ENCODE results near the gene EBPL. TPM values are rescaled to one million over a fixed set of nuclear protein-coding genes. Genes with fewer than 3 reads are reported as not detected.
"Not testable (repeated sequence)": the region's sequence is repeated elsewhere in the genome, so short reads cannot be mapped to it uniquely, and the experiment has no call there.

EBPL gene
- total RNA-seq, 2 donors from 2014 or later = 30.7 to 72.1 TPM

DNA sequence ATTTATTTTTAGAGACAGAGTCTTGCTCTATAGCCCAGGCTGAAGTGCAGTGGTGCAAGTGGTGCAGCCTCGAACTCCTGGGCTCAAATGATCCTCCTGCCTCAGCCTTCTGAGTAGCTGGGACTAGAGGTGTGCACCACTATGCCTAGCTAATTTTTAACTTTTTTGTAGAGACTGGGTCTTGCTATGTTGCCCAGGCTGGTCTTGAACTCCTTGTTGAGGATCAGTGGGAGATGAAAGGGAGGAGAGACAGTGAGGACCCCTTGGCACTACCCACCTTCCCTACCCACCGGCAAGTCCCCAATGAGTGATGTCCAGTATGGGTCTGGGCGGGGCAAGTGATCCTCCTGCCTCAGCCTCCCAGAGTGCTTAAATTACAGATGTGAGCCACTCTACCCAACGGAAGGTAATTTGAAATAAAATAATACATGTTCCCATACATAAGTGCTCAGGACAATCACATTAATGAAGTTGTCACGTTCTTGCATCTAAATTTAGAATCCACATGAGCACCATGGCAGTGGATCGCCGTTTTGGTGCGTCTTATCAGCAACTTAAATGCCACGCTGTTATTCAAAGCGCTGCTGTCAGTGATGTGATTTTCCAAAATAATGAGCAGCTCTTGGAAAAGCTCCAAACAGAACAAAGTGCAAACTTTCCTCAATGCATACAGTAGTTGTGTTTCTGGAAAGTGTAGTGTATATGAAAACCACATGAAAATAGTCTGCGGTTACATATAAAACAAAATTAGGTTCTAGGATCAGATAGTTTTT, 68.9 kb downstream of the EBPL start:
- no peaks in the 10 kb centered on the region for H3K36me3 ChIP-seq (replicated peaks in 1 of 2; ENCODE audit: insufficient read depth in 1 of 2, low read depth in 2 of 2)
- TF ChIP-seq, protein P1, sequence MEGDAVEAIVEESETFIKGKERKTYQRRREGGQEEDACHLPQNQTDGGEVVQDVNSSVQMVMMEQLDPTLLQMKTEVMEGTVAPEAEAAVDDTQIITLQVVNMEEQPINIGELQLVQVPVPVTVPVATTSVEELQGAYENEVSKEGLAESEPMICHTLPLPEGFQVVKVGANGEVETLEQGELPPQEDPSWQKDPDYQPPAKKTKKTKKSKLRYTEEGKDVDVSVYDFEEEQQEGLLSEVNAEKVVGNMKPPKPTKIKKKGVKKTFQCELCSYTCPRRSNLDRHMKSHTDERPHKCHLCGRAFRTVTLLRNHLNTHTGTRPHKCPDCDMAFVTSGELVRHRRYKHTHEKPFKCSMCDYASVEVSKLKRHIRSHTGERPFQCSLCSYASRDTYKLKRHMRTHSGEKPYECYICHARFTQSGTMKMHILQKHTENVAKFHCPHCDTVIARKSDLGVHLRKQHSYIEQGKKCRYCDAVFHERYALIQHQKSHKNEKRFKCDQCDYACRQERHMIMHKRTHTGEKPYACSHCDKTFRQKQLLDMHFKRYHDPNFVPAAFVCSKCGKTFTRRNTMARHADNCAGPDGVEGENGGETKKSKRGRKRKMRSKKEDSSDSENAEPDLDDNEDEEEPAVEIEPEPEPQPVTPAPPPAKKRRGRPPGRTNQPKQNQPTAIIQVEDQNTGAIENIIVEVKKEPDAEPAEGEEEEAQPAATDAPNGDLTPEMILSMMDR (IDR thresholded peaks at IDR 0.05) = no peak
- no peak for TF ChIP-seq POLR2A (IDR thresholded peaks at IDR 0.05)
- H3K27me3 ChIP-seq = no peaks in the 10 kb centered on the region
- H3K27ac ChIP-seq = no peak overlapping the region
- ATAC-seq = no peak
- H3K4me3 ChIP-seq = no peak overlapping the region
- 41 to 42% methylated on average over 11 of the region's 11 CpGs for WGBS, 2 donors
- intact Hi-C loops (cut with DNase I) = no loop called here
- DNase-seq = no peak
- no peaks in the 10 kb centered on the region for H3K9me3 ChIP-seq
- H3K4me1 ChIP-seq = peaks cover 5% of the 10 kb centered on the region

DNA sequence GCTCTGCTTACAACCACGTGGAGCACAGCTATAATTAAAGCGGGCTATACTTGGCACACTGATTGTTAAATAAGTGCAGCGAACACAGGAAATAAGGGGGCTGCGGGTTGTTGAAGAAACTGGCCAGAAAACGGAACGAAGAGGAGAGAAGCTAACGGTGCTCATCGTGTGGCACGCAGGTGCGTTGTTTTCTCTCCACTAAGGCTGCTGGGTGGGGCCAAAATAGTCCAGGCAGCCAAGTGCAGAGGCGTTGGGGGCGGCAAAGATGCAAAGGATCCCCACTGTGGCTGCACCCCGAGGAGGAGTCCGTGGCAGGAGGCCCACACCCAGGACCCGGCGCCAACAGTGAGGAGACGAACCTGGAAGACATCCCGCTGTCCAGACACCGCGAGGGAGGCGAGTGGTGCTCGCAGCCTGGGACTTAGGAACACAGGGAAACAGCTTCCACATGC, 71.1 kb downstream of the EBPL start:
- H3K4me3 ChIP-seq = no peak overlapping the region

DNA sequence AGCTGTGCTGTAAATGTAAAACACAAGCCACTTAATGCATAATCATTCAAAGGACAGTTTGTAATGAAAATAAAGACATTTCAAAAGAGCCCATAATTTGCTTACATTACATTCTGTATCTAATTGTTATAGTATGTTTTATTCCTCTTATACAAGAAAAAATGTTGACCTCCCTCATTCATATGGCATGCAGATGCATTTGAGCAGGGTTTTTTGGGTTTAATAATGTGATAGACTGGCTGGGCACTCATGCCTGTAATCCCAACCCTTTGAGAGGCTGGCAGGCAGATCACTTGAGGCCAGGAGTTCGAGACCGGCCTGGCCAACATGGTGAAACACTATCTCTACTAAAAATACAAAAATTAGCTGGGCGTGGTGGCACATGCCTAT, 74.6 kb downstream of the EBPL start:
- H3K27me3 ChIP-seq = no peaks in the 10 kb centered on the region
- WGBS, 2 donors = 87 to 100% methylated on average over 3 of the region's 3 CpGs
- intact Hi-C loops (cut with DNase I) = no loop called here
- H3K9me3 ChIP-seq = no peaks in the 10 kb centered on the region
- TF ChIP-seq, protein P1 (IDR thresholded peaks at IDR 0.05) = no peak
- no peak for TF ChIP-seq POLR2A (IDR thresholded peaks at IDR 0.05)
- H3K4me3 ChIP-seq = no peak overlapping the region
- no peak overlapping the region for H3K27ac ChIP-seq
- H3K4me1 ChIP-seq = no peaks in the 10 kb centered on the region
- ATAC-seq (no peak), DNase-seq (no peak)
- H3K36me3 ChIP-seq (replicated peaks in 1 of 2; ENCODE audit: insufficient read depth in 1 of 2, low read depth in 2 of 2) = no peaks in the 10 kb centered on the region

More for the DNA sequence above, 71.1 kb downstream of the EBPL start:
- intact Hi-C loops (cut with DNase I) = no loop called here
- H3K4me1 ChIP-seq = no peaks in the 10 kb centered on the region
- no peak for DNase-seq
- TF ChIP-seq, protein P1 (IDR thresholded peaks at IDR 0.05) = no peak
- TF ChIP-seq POLR2A (IDR thresholded peaks at IDR 0.05) = no peak
- no peaks in the 10 kb centered on the region for H3K27me3 ChIP-seq
- no peak for ATAC-seq
- 60 to 64% methylated on average over 22 of the region's 22 CpGs for WGBS, 2 donors
- no peaks in the 10 kb centered on the region for H3K9me3 ChIP-seq
- H3K27ac ChIP-seq = no peak overlapping the region
- no peaks in the 10 kb centered on the region for H3K36me3 ChIP-seq (replicated peaks in 1 of 2; ENCODE audit: insufficient read depth in 1 of 2, low read depth in 2 of 2)

DNA sequence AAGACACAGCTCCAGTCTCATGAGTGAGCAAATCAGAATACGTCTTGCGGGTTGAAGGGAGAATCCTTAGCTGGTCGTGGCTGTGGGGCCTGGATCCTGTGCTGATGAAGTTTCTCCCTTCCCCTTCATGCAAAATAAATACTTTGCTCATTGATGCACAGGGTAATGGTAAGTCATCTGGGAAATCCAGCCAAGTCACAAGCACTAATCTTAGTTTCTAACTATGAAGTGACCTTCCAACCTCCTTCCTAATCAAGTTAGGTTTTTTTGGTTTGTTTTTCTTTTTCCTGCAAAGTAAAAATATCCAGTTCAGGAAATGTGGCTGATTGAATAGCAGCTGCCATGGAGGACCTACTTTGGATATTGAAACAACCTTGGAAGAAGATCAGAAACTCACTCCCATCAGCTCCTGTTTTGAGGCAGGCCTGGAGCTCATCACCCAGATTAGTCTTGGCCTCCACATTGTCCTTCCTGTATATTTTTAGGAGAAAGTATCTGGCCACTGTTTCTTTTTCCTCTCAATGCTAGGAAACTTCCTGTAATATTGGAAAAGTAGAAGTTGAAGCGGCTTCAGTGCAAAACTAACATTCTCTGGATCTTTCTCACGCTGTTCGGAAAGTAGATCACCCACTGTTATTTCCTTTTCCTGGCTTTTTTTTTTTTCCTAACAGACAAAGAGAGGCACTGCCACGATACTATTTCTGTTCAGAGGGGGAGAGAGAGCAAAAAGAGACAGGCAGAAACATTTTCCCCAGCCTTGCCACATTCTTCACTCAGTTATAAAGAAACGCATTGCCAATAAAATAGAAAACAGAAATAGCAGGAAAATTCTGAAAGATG, 75.2 kb downstream of the EBPL start:
- Histone ChIP-seq H3K36me3 (replicated peaks in 1 of 2; ENCODE audit: insufficient read depth in 1 of 2, low read depth in 2 of 2) (no peaks in the 10 kb centered on the region), H3K9me3 (no peaks in the 10 kb centered on the region), H3K27ac (no peak overlapping the region), H3K4me1 (no peaks in the 10 kb centered on the region), H3K27me3 (no peaks in the 10 kb centered on the region), H3K4me3 (no peak overlapping the region)
- ATAC-seq (no peak), DNase-seq (no peak)
- WGBS, 2 donors = 64 to 65% methylated on average over 8 of the region's 8 CpGs
- intact Hi-C loops (cut with DNase I) = no loop called here
- TF ChIP-seq, protein P1 (IDR thresholded peaks at IDR 0.05) = no peak
- no peak for TF ChIP-seq POLR2A (IDR thresholded peaks at IDR 0.05)

DNA sequence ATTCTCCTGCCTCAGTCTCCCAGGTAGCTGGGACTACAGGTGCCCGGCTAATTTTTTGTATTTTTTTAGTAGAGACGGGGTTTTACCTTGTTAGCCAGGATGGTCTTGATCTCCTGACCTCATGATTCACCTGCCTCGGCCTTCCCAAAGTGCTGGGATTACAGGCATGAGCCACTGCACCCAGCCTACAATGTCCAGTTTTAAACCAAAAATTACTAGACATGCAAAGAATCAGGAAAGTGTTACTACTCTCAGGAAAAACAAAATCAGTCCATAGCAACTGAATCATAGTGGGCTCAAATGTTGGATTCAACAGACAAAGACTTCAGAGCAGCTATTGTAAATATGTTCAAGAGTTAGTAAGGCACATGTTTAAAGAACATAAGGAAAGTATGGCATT, 79.2 kb downstream of the EBPL start:
- H3K27me3 ChIP-seq; H3K27ac ChIP-seq; H3K4me3 ChIP-seq; H3K4me1 ChIP-seq; intact Hi-C loops (cut with DNase I); ATAC-seq; DNase-seq; H3K36me3 ChIP-seq (replicated peaks in 1 of 2; ENCODE audit: insufficient read depth in 1 of 2, low read depth in 2 of 2); H3K9me3 ChIP-seq: not testable (repeated sequence)
- WGBS, 2 donors = 85 to 92% methylated on average over 3 of the region's 3 CpGs
